ENCODE data around the gene COL24A1. TPM values are rescaled to one million over a fixed set of nuclear protein-coding genes. Genes with fewer than 3 reads are reported as not detected.

The COL24A1 gene
- total RNA-seq, 1 experiment from 2014 or later, result 0.35 TPM

DNA sequence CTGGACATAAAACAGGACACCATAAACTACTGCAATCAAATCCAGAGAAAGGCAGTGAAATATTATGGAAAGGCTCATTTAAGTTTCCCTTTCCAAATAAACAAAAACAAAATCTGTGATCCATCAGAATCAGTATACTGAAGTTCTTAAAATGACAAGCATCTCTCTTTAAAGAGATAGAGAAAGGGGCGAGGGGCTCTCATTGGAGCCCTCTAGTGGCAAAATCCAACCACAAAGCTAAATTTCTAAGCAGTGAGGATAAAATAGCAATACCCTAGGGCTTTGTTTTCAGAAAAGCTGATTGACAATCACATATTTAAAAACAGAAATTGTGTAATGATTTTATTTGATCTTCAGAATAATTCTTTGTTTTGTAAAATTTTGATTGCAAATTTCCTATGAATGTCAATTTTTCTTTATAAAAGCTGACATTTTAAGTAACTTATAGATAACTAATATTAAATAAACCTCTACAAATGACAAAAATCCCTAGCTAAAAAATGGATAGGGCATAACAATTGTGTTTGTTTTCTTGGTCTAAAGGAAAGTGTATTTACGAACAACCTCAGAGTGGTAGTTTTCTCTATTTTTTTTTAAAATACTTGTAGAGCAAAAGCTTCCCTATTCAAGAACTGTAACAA is 138.2 kb downstream of the COL24A1 start:
- no peak for DNase-seq

More for the DNA sequence above, 138.2 kb downstream of the COL24A1 start:
- Histone ChIP-seq H2BK5ac (ENCODE audit: insufficient read length, low read length) (no peak overlapping the region), H4K8ac (replicated peaks; ENCODE audit: insufficient read length, low read depth, low read length) (no peak overlapping the region), H3K18ac (ENCODE audit: insufficient read length, low read depth, low read length) (no peak overlapping the region), H3K4me2 (ENCODE audit: insufficient read depth, insufficient read length, low read length) (no peak overlapping the region), H2BK20ac (ENCODE audit: low read depth, low read length, poor library complexity, severe bottlenecking) (no peak overlapping the region), H3K9me3 (ENCODE audit: control insufficient read depth, low read depth, low read length) (no peaks in the 10 kb centered on the region), H3K23me2 (ENCODE audit: insufficient read length, low read depth, low read length, poor library complexity, severe bottlenecking) (no peaks in the 10 kb centered on the region), H3K27ac (ENCODE audit: insufficient read length, low read depth, low read length) (no peak overlapping the region), H2BK12ac (ENCODE audit: insufficient read length, low read depth, low read length) (no peak overlapping the region), H3K4ac (ENCODE audit: low read depth, low read length) (no peak overlapping the region), H3K27me3 (ENCODE audit: insufficient read depth, low read length) (no peaks in the 10 kb centered on the region), H2AK5ac (ENCODE audit: insufficient read length, low read length) (no peak overlapping the region), H3K56ac (ENCODE audit: insufficient read length, low read depth, low read length) (no peak overlapping the region), H2AFZ (ENCODE audit: low read length) (no peak overlapping the region), H3K23ac (ENCODE audit: insufficient read length, low read depth, low read length) (no peak overlapping the region), H3K4me1 (ENCODE audit: insufficient read depth, low read length) (no peaks in the 10 kb centered on the region), H4K91ac (ENCODE audit: insufficient read length, low read depth, low read length) (no peak overlapping the region), H3K79me2 (ENCODE audit: insufficient read depth, low read length) (no peaks in the 10 kb centered on the region), H3T11ph (ENCODE audit: low read length) (no peak overlapping the region), H3K14ac (ENCODE audit: insufficient read depth, low read length) (no peak overlapping the region), H2BK15ac (ENCODE audit: low read depth, low read length) (no peak overlapping the region), H4K5ac (ENCODE audit: insufficient read length, low read depth, low read length) (no peak overlapping the region), H2BK120ac (ENCODE audit: low read depth, low read length, poor library complexity, severe bottlenecking) (no peak overlapping the region), H3K9ac (ENCODE audit: extremely low read depth, insufficient read length, low read length) (no peak overlapping the region), H3K79me1 (ENCODE audit: insufficient read depth, low read depth, low read length, poor library complexity, severe bottlenecking) (no peaks in the 10 kb centered on the region), H4K20me1 (ENCODE audit: control insufficient read depth, insufficient read depth, insufficient read length) (no peaks in the 10 kb centered on the region)
- no peak overlapping the region for H3K4me3 Mint-ChIP-seq
- H3K27ac Mint-ChIP-seq, result no peak overlapping the region
- H3K9me3 Mint-ChIP-seq, result no peaks in the 10 kb centered on the region; a peak in 1 of 5 replicates
- TF ChIP-seq, protein P1, sequence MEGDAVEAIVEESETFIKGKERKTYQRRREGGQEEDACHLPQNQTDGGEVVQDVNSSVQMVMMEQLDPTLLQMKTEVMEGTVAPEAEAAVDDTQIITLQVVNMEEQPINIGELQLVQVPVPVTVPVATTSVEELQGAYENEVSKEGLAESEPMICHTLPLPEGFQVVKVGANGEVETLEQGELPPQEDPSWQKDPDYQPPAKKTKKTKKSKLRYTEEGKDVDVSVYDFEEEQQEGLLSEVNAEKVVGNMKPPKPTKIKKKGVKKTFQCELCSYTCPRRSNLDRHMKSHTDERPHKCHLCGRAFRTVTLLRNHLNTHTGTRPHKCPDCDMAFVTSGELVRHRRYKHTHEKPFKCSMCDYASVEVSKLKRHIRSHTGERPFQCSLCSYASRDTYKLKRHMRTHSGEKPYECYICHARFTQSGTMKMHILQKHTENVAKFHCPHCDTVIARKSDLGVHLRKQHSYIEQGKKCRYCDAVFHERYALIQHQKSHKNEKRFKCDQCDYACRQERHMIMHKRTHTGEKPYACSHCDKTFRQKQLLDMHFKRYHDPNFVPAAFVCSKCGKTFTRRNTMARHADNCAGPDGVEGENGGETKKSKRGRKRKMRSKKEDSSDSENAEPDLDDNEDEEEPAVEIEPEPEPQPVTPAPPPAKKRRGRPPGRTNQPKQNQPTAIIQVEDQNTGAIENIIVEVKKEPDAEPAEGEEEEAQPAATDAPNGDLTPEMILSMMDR (conservative IDR thresholded peaks at IDR 0.05), result peak; percentile 89
- no peaks in the 10 kb centered on the region for H3K27me3 Mint-ChIP-seq (ENCODE audit: low read depth)
- no peaks in the 10 kb centered on the region for H3K36me3 Mint-ChIP-seq (ENCODE audit: insufficient read depth in 1 of 3, low read depth in 3 of 3)
- H3K4me1 Mint-ChIP-seq, result no peaks in the 10 kb centered on the region
- no CpG with 5 or more reads among the region's 2 CpGs for WGBS (ENCODE audit: extremely low coverage, insufficient read length, low lambda C conversion rate)
